ENCODE data around the gene MYOZ3. TPM values are rescaled to one million over a fixed set of nuclear protein-coding genes. Genes with fewer than 3 reads are reported as not detected.

The MYOZ3 gene
- total RNA-seq (not detected in 2 replicates), polyA plus RNA-seq (0.04 TPM in 1 of 2 replicates, not detected in the other), polyA minus RNA-seq (0.09 and 0.21 TPM in 2 replicates)
- 0.35 TPM for total RNA-seq (2013)

GRCh38 chr5:150661086-150661485 lies at the start of gene MYOZ3:
Gene MYOZ3, plus strand, starts transcription at chr5:150661251. Its CDS starts 1,691 bp downstream, at chr5:150662942.
- TF ChIP-seq CTCF (IDR thresholded peaks at IDR 0.05) (no peak), EZH2 (IDR thresholded peaks at IDR 0.05; ENCODE audit: borderline replicate concordance, insufficient read depth, low read depth, low read length, poor library complexity, severe bottlenecking) (no peak)
- H3K27ac Mint-ChIP-seq: no peak within 1 kb of the TSS
- intact Hi-C loops (cut with micrococcal nuclease): no loop called here
- H3K27me3 Mint-ChIP-seq: peaks cover 19% of the 10 kb centered on the region
- H3K4me1 ChIP-seq (ENCODE audit: control insufficient read depth in 2 of 2, insufficient read depth in 2 of 2, low read length in 2 of 2): peaks cover 7 to 12% of the 10 kb centered on the region in 2 donors
- ChIA-PET POLR2A (no interaction called here), CTCF (interaction anchor here (1.5 kb wide), 1 partner anchor 101 kb away, joined by 5 read pairs; no protein-coding TSS in a partner anchor)
- 95% methylated on average over 7 of the region's 7 CpGs for WGBS (ENCODE audit: insufficient coverage)
- no peaks in the 10 kb centered on the region for H3K79me2 ChIP-seq (ENCODE audit: control insufficient read depth, insufficient read depth, low read length)
- no peaks in the 10 kb centered on the region for H3K9me3 ChIP-seq (ENCODE audit: control extremely low read depth in 1 of 3, control insufficient read depth in 2 of 3, insufficient read depth in 1 of 3, low read length in 2 of 3)
- peaks cover 8% of the 10 kb centered on the region for H3K4me1 Mint-ChIP-seq
- H3K27ac ChIP-seq (ENCODE audit: low read length in 2 of 2): no peak within 1 kb of the TSS
- H3K9me3 Mint-ChIP-seq (ENCODE audit: insufficient read depth): no peaks in the 10 kb centered on the region
- H3K4me3 ChIP-seq (ENCODE audit: control extremely low read depth in 1 of 5, extremely low read depth in 1 of 5, insufficient read depth in 1 of 5, low read depth in 2 of 5, low read length in 4 of 5): no peak within 1 kb of the TSS
- no peak within 1 kb of the TSS for H3K4me3 Mint-ChIP-seq
- H3K36me3 ChIP-seq (replicated peaks in 1 of 2; ENCODE audit: control extremely low read depth in 1 of 2, control insufficient read depth in 1 of 2, extremely low read depth in 1 of 2, insufficient read depth in 2 of 2, low read length in 1 of 2): no peaks in the 10 kb centered on the region
- DNase-seq (no peak), ATAC-seq (ENCODE audit: low read depth) (no peak)
- no peak within 1 kb of the TSS for H2AFZ ChIP-seq (ENCODE audit: insufficient read depth, low read depth, low read length, poor library complexity, severe bottlenecking)
- no peak within 1 kb of the TSS for H3K4me2 ChIP-seq (replicated peaks; ENCODE audit: low read depth, low read length, poor library complexity, severe bottlenecking)
- no peaks in the 10 kb centered on the region for H4K20me1 ChIP-seq (ENCODE audit: control insufficient read depth, insufficient read depth, low read length, poor library complexity, severe bottlenecking)
- H3K27me3 ChIP-seq (replicated peaks in 1 of 4; ENCODE audit: control extremely low read depth in 1 of 4, control insufficient read depth in 3 of 4, insufficient read depth in 4 of 4, low read length in 3 of 4): peaks cover 0 to 10% (median 0%) of the 10 kb centered on the region in 4 experiments
- H3K9ac ChIP-seq (ENCODE audit: low read length): no peak within 1 kb of the TSS

GRCh38 chr5:150612405-150612804 lies 48.6 kb upstream of the MYOZ3 start:
- Mint-ChIP-seq H3K27ac (no peak overlapping the region), H3K9me3 (ENCODE audit: insufficient read depth) (no peaks in the 10 kb centered on the region), H3K4me3 (no peak overlapping the region), H3K27me3 (peaks cover 12% of the 10 kb centered on the region), H3K4me1 (peaks cover 2% of the 10 kb centered on the region)
- DNase-seq (no peak), ATAC-seq (ENCODE audit: low read depth) (no peak)
- Histone ChIP-seq H3K4me2 (replicated peaks; ENCODE audit: low read depth, low read length, poor library complexity, severe bottlenecking) (no peak overlapping the region), H4K20me1 (ENCODE audit: control insufficient read depth, insufficient read depth, low read length, poor library complexity, severe bottlenecking) (no peaks in the 10 kb centered on the region), H3K9ac (ENCODE audit: low read length) (no peak overlapping the region), H2AFZ (ENCODE audit: insufficient read depth, low read depth, low read length, poor library complexity, severe bottlenecking) (no peak overlapping the region), H3K36me3 (replicated peaks in 1 of 2; ENCODE audit: control extremely low read depth in 1 of 2, control insufficient read depth in 1 of 2, extremely low read depth in 1 of 2, insufficient read depth in 2 of 2, low read length in 1 of 2) (no peaks in the 10 kb centered on the region), H3K9me3 (ENCODE audit: control extremely low read depth in 1 of 3, control insufficient read depth in 2 of 3, insufficient read depth in 1 of 3, low read length in 2 of 3) (no peaks in the 10 kb centered on the region), H3K27ac (ENCODE audit: low read length in 2 of 2) (no peak overlapping the region), H3K27me3 (replicated peaks in 1 of 4; ENCODE audit: control extremely low read depth in 1 of 4, control insufficient read depth in 3 of 4, insufficient read depth in 4 of 4, low read length in 3 of 4) (no peaks in the 10 kb centered on the region), H3K4me3 (ENCODE audit: control extremely low read depth in 1 of 5, extremely low read depth in 1 of 5, insufficient read depth in 1 of 5, low read depth in 2 of 5, low read length in 4 of 5) (no peak overlapping the region), H3K4me1 (ENCODE audit: control insufficient read depth in 2 of 2, insufficient read depth in 2 of 2, low read length in 2 of 2) (no peaks in the 10 kb centered on the region), H3K79me2 (ENCODE audit: control insufficient read depth, insufficient read depth, low read length) (no peaks in the 10 kb centered on the region)
- intact Hi-C loops (cut with micrococcal nuclease): no loop called here
- WGBS (ENCODE audit: insufficient coverage): no CpG with 5 or more reads among the region's 4 CpGs
- TF ChIP-seq CTCF (IDR thresholded peaks at IDR 0.05) (no peak), EZH2 (IDR thresholded peaks at IDR 0.05; ENCODE audit: borderline replicate concordance, insufficient read depth, low read depth, low read length, poor library complexity, severe bottlenecking) (no peak)
- ChIA-PET POLR2A (interaction anchor here (0.6 kb wide), 2 partner anchors 32 to 553 kb away, joined by 3 to 13 read pairs; no protein-coding TSS in a partner anchor), CTCF (interaction anchor here (0.8 to 1.2 kb wide), 3 partner anchors 16 to 51 kb away, joined by 3 to 4 read pairs (median 3); no protein-coding TSS in a partner anchor)

Data from B cell (primary cell).